Sigmoid colon (tissue), 4 donors: ENCODE data around the gene SET.

Experiments
- CTCF ChIP-seq, 4 experiments: fragments of 450-650 bp in 3 of 4; fragments of 200-600 bp in 1 of 4; IDR thresholded peaks; one replicate each; pipeline ENCODE4 v1.5.1; 2016 to 2019; ENCODE audit warnings: antibody characterized with exemption in 4 of 4, mild to moderate bottlenecking in 3 of 4, moderate library complexity in 2 of 4
- EP300 ChIP-seq, 4 donors: sonication (generic); formaldehyde crosslinking; IDR thresholded peaks; one replicate each; pipeline ENCODE4 v1.6.1; 2017; ENCODE audit warnings: antibody characterized with exemption in 4 of 4
- POLR2A ChIP-seq, 2 donors: fragments of 450-650 bp; IDR thresholded peaks; one replicate each; pipeline ENCODE4 v1.6.1; 2016; ENCODE audit warnings: antibody characterized with exemption in 2 of 2, mild to moderate bottlenecking in 2 of 2, moderate library complexity in 2 of 2

GRCh38 chr9:128716581-128717254 is 27.7 kb downstream of the SET start:
- TF ChIP-seq POLR2A (IDR thresholded peaks at IDR 0.05), result no peak
- TF ChIP-seq CTCF (IDR thresholded peaks at IDR 0.05), result no peak
- no peak for TF ChIP-seq EP300 (IDR thresholded peaks at IDR 0.05)
